CD4-positive, CD25-positive, alpha-beta regulatory T cell (primary cell): Measurements from ENCODE around the gene KLF13. TPM values are rescaled to one million over a fixed set of nuclear protein-coding genes. Genes with fewer than 3 reads are reported as not detected.

Experiments
- ATAC-seq, 2 donors: fragments of 150-1000 bp; cut with Tn5 transposase; one replicate each; pipeline ENCODE4 v1.10.0; 2021; ENCODE audit warnings: low read depth in 2 of 2, moderate number of reproducible peaks in 2 of 2, moderate library complexity in 1 of 2
- DNase-seq, 3 donors: peaks; one replicate each; pipeline versions ENCODE4 v3.0.0 to v3.0.0-alpha.2; 2012 to 2022; ENCODE audit warnings: mixed read lengths in 1 of 3
- H3K27ac ChIP-seq: one replicate; pipeline ENCODE4 v1.7.0; 2013; ENCODE audit warnings: mild to moderate bottlenecking, low read length; ENCODE audit not compliant: insufficient read depth, poor library complexity, severe bottlenecking
- H3K27me3 ChIP-seq: one replicate; pipeline ENCODE4 v1.7.0; 2013; ENCODE audit warnings: low read length; ENCODE audit not compliant: control insufficient read depth, insufficient read depth
- H3K36me3 ChIP-seq: one replicate; pipeline ENCODE4 v1.7.0; 2013; ENCODE audit warnings: mild to moderate bottlenecking, low read length, moderate library complexity; ENCODE audit not compliant: control insufficient read depth, insufficient read depth
- H3K4me1 ChIP-seq: 2 replicates; pipeline ENCODE4 v1.7.0; 2013; ENCODE audit warnings: mild to moderate bottlenecking, low read length; ENCODE audit not compliant: insufficient read depth, control insufficient read depth, poor library complexity, severe bottlenecking
- H3K4me3 ChIP-seq: one replicate; pipeline ENCODE4 v1.7.0; 2013; ENCODE audit warnings: low read depth, mild to moderate bottlenecking, low read length, moderate library complexity
- H3K9me3 ChIP-seq, 2 experiments: 1 replicate in 1 of 2; 2 replicates in 1 of 2; pipeline ENCODE4 v1.7.0; 2013; ENCODE audit warnings: low read length in 2 of 2, mild to moderate bottlenecking in 1 of 2, moderate library complexity in 1 of 2; ENCODE audit not compliant: control insufficient read depth in 2 of 2
- H3K27ac Mint-ChIP-seq, 3 donors: one replicate each; pipeline ENCODE4 v1.8.0; 2020 to 2022; ENCODE audit warnings: mild to moderate bottlenecking in 3 of 3, mixed read lengths in 3 of 3, moderate library complexity in 2 of 3
- H3K27me3 Mint-ChIP-seq: one replicate; pipeline ENCODE4 v1.8.0; 2022; ENCODE audit warnings: mild to moderate bottlenecking, mixed read lengths
- H3K36me3 Mint-ChIP-seq: one replicate; pipeline ENCODE4 v1.8.0; 2020; ENCODE audit warnings: mixed read lengths
- H3K4me1 Mint-ChIP-seq, 4 donors: one replicate each; pipeline ENCODE4 v1.8.0; 2020 to 2022; ENCODE audit warnings: mixed read lengths in 4 of 4, mild to moderate bottlenecking in 1 of 4
- H3K4me3 Mint-ChIP-seq, 4 donors: one replicate each; pipeline ENCODE4 v1.8.0; 2020 to 2022; ENCODE audit warnings: mild to moderate bottlenecking in 4 of 4, mixed read lengths in 4 of 4, moderate library complexity in 3 of 4
- H3K9me3 Mint-ChIP-seq, 7 donors: one replicate each; pipeline ENCODE4 v1.8.0; 2020 to 2022; ENCODE audit warnings: mixed read lengths in 7 of 7, mild to moderate bottlenecking in 3 of 7, moderate library complexity in 2 of 7
- polyA plus RNA-seq, 4 donors: library from polyadenylated mRNA; unstranded; fragments of 300-500 nt; fragmentation: Illumina TruSeq; gene quantifications; one replicate each; pipeline ENCODE4 v1.2.3, GENCODE V29; 2021
- total RNA-seq: library from RNA; stranded (reverse); gene quantifications from one replicate; pipeline ENCODE4 v1.2.3, GENCODE V29; 2022

Gene KLF13
- total and polyA plus RNA-seq, 5 donors from 2014 or later, result 36.3 to 227 (median 50.4) TPM

DNA sequence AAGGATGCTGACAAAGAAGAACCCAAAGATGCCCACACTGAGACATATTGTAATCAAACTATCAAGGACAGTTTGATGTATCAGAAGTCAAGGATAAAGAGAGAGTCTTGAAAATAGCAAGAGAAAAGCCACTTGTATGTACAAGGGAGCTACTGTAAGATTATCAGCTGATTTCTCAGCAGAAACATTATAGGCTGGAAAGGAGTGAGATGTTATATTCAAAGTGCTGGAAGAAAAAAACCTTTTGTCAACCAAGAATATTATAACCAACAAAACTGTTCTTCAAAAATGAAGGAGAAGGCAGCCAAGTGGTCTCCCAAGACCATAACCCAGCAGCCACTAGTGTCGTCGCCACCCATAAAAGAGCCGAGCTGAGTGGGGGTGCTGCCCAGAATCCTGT lies 93.2 kb downstream of the KLF13 start:
- peaks cover 29% of the 10 kb centered on the region for H3K27me3 Mint-ChIP-seq
- no peak overlapping the region for H3K4me3 Mint-ChIP-seq
- H3K9me3 ChIP-seq, result peaks cover 17 to 21% of the 10 kb centered on the region in 2 experiments
- H3K27ac Mint-ChIP-seq, result no peak overlapping the region
- H3K36me3 Mint-ChIP-seq, result peaks cover 5% of the 10 kb centered on the region
- no peaks in the 10 kb centered on the region for H3K4me1 Mint-ChIP-seq
- H3K27ac ChIP-seq, result no peak overlapping the region
- H3K9me3 Mint-ChIP-seq, result peaks cover 1 to 18% (median 8%) of the 10 kb centered on the region in 7 donors
- no peaks in the 10 kb centered on the region for H3K27me3 ChIP-seq
- H3K4me3 ChIP-seq, result no peak overlapping the region
- ATAC-seq (no peak), DNase-seq (no peak)
- no peaks in the 10 kb centered on the region for H3K4me1 ChIP-seq
- no peaks in the 10 kb centered on the region for H3K36me3 ChIP-seq

DNA sequence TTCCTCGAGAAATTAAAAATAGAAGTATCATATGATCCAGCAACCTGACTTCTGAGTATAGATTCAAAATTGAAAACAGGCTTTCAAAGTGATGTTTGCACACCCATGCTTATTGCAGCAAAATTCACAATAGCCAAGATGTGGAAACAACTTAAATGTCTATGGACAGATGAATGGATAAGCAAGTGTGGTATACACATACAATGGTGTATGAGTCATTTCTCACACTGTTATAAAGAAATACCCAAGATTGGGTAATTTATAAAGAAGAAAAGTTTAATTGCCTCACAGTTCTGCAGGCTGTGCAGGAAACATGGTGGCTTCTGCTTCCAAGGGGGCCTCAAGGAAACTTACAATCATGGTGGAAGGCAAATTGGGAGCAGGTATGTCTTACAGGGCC lies 100.8 kb downstream of the KLF13 start:
- ATAC-seq (no peak), DNase-seq (no peak)
- no peaks in the 10 kb centered on the region for H3K27me3 ChIP-seq
- no peak overlapping the region for H3K27ac ChIP-seq
- H3K27ac Mint-ChIP-seq, result peak overlapping the region in 2 of 3 donors; percentile 2 to 32
- peaks cover 4 to 8% (median 6%) of the 10 kb centered on the region in 4 donors for H3K4me1 Mint-ChIP-seq
- no peak overlapping the region for H3K4me3 ChIP-seq
- H3K9me3 ChIP-seq, result peaks cover 0 to 4% of the 10 kb centered on the region in 2 experiments
- no peak overlapping the region for H3K4me3 Mint-ChIP-seq
- H3K36me3 Mint-ChIP-seq, result no peaks in the 10 kb centered on the region
- H3K4me1 ChIP-seq, result no peaks in the 10 kb centered on the region
- H3K27me3 Mint-ChIP-seq, result peaks cover 12% of the 10 kb centered on the region
- peaks cover 0 to 4% (median 0%) of the 10 kb centered on the region in 7 donors for H3K9me3 Mint-ChIP-seq
- no peaks in the 10 kb centered on the region for H3K36me3 ChIP-seq

Other genes starting within 250 kb of the KLF13 start
- gene TRPM1, start 225.1 kb upstream of the KLF13 start, total RNA-seq, result not detected
- gene TRPM1, start 225.1 kb upstream of the KLF13 start, polyA plus RNA-seq, result not detected